ENCODE measurements around the gene LOXL3.

Gene LOXL3

GRCh38 chr2:74510272-74510671, 43.5 kb downstream of the LOXL3 start:
- DNase-seq (ENCODE audit: low spot score) = no peak

GRCh38 chr2:74507926-74508520, 45.7 kb downstream of the LOXL3 start:
- peak; percentile 98 for DNase-seq (ENCODE audit: low spot score)

- DNase-seq (ENCODE audit: low spot score) = peak; percentile 100
Measured at GRCh38 chr2:74507145-74507925, 46.4 kb downstream of the LOXL3 start, which contains the start of gene PCGF1. Gene PCGF1, minus strand, starts transcription at chr2:74507695. Its CDS starts 27 bp downstream, at chr2:74507668.

GRCh38 chr2:74505448-74506246, 48.1 kb downstream of the LOXL3 start:
- DNase-seq (ENCODE audit: low spot score) = no peak

GRCh38 chr2:74504591-74504990, 49.2 kb downstream of the LOXL3 start:
- DNase-seq (ENCODE audit: low spot score) = no peak

- DNase-seq (ENCODE audit: low spot score) = no peak
Measured at GRCh38 chr2:74503506-74504475, 50.0 kb downstream of the LOXL3 start.

- DNase-seq (ENCODE audit: low spot score) = no peak
Measured at GRCh38 chr2:74502720-74503505, 50.8 kb downstream of the LOXL3 start.

GRCh38 chr2:74502147-74502719, 51.5 kb downstream of the LOXL3 start:
- DNase-seq (ENCODE audit: low spot score) = no peak

GRCh38 chr2:74501335-74502071, 52.2 kb downstream of the LOXL3 start:
- peak; percentile 82 for DNase-seq (ENCODE audit: low spot score)

- DNase-seq (ENCODE audit: low spot score) = no peak
Measured at GRCh38 chr2:74500578-74500946, 53.2 kb downstream of the LOXL3 start.

- DNase-seq (ENCODE audit: low spot score) = no peak
Measured at GRCh38 chr2:74499940-74500577, 53.7 kb downstream of the LOXL3 start.

GRCh38 chr2:74499267-74499939, 54.3 kb downstream of the LOXL3 start, which contains the start of gene LBX2:
Gene LBX2, minus strand, starts transcription at chr2:74499603. Its CDS starts 66 bp downstream, at chr2:74499537.
- DNase-seq (ENCODE audit: low spot score) = no peak

- DNase-seq (ENCODE audit: low spot score) = no peak
Measured at GRCh38 chr2:74498500-74499266, 55.1 kb downstream of the LOXL3 start.

- no peak for DNase-seq (ENCODE audit: low spot score)
Measured at GRCh38 chr2:74497777-74498499, 55.8 kb downstream of the LOXL3 start.

GRCh38 chr2:74496997-74497776, 56.6 kb downstream of the LOXL3 start:
- DNase-seq (ENCODE audit: low spot score) = no peak

GRCh38 chr2:74495440-74495839, 58.3 kb downstream of the LOXL3 start:
- DNase-seq (ENCODE audit: low spot score) = no peak

Data from SK-N-DZ (cell line).